AG04449 (cell line): ENCODE measurements around the gene MSX1.
A peak's percentile ranks its signal among the peaks of the same experiment; 100 is the strongest.

ENCODE experiments used
- CTCF ChIA-PET: fragments of 350-600 bp; formaldehyde crosslinking; extraction: SDS; loops from one replicate; lab custom pipeline; 2021; ENCODE audit warnings: antibody characterized with exemption; lab: Yijun Ruan, JAX
- POLR2A ChIA-PET: fragments of 400-600, 350-600 bp; formaldehyde crosslinking; extraction: SDS; loops from one replicate; lab custom pipeline; 2020; ENCODE audit warnings: antibody characterized with exemption, inconsistent platforms; lab: Yijun Ruan, JAX
- DNase-seq: peaks from one replicate; pipeline ENCODE4 v3.0.0-alpha.2; 2010; ENCODE audit warnings: low read depth, low spot score
- H3K4me3 ChIP-seq: 2 replicates; pipeline ENCODE4 v1.5.1; 2011; ENCODE audit warnings: low read depth, mild to moderate bottlenecking, control low read depth, low read length
- TF ChIP-seq, protein P1 (sequence below): IDR thresholded peaks from one replicate; pipeline ENCODE4 v1.5.1; 2011; ENCODE audit warnings: mild to moderate bottlenecking, moderate library complexity, low read length, control low read depth, inconsistent platforms; ENCODE audit not compliant: insufficient read depth; ENCODE audit errors: missing control alignments

MSX1 gene

DNA sequence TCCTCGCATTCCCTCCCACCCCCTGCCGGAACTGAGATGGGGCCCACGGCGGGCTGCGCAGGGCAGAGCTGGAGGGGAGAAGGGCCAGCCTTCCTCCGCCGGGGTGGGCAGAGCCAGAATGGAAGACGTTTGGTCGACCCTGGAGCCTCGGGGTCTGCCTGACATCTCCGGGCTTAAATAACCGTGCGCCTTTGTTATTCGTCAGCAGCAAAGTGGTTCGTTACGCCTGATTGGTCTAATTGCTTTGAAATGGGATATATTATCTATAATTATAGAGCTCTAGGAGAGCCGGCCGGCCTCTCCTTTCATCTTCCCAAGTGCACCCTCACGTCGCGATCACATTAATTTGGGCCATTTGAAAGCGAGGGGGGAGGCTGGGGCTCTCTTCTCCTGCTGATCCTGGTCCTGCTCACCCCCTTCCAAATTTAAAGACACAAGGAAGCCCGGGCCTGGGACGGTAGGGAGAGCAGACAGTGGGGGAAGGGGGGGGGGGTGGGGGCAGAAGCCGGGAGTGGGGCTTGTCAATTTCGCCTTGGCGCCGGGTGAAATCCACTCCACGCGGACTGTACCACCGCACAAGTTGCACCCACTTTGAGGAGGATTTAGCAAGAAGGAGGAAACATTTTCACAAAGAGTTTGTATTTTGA, 4.7 kb upstream of the MSX1 start:
- CTCF ChIA-PET, result no interaction called here
- no peak for DNase-seq

DNA sequence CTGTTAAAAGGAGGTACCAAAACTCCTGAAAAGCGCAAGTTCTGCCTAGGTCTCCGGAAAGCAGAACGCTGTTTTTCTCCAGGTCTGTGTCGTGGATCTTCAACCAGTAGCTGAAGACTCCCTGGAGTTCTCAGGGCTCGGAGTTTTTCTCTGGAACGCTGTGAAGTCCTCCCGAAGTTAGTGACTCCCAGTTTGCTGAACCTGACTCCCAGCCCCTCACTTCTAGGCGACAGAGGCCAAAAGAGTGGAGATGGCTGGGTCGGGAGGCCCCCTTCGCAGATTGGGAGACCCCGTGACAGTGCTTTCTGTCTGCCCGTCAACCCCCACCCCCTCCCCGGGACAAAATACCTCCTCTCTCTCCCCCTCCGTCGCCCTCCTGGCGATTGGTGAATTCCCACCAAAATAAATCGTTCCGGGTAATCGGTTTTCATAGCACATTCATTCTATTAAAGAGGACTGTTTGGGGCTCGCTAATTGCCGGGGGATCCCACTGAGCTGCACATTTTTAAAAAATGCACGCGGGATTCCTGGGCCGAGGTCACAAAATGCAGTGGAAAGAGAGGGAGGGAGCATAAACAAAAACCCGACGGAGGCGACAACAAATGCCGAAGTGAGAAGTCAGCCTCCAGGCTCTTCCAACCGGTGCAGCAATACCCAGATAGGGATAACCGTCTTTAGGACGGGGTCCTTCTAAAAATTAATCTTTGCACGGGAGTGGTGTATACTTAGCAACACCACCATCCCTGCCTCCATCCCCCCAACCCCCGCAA, 4.0 kb upstream of the MSX1 start:
- no peak for DNase-seq
- TF ChIP-seq, protein P1, sequence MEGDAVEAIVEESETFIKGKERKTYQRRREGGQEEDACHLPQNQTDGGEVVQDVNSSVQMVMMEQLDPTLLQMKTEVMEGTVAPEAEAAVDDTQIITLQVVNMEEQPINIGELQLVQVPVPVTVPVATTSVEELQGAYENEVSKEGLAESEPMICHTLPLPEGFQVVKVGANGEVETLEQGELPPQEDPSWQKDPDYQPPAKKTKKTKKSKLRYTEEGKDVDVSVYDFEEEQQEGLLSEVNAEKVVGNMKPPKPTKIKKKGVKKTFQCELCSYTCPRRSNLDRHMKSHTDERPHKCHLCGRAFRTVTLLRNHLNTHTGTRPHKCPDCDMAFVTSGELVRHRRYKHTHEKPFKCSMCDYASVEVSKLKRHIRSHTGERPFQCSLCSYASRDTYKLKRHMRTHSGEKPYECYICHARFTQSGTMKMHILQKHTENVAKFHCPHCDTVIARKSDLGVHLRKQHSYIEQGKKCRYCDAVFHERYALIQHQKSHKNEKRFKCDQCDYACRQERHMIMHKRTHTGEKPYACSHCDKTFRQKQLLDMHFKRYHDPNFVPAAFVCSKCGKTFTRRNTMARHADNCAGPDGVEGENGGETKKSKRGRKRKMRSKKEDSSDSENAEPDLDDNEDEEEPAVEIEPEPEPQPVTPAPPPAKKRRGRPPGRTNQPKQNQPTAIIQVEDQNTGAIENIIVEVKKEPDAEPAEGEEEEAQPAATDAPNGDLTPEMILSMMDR, result no peak
- ChIA-PET POLR2A (no interaction called here), CTCF (no interaction called here)
- no peak overlapping the region for H3K4me3 ChIP-seq

More for the DNA sequence above, 4.7 kb upstream of the MSX1 start:
- TF ChIP-seq, protein P1, result no peak
- H3K4me3 ChIP-seq, result no peak overlapping the region
- POLR2A ChIA-PET, result no interaction called here

DNA sequence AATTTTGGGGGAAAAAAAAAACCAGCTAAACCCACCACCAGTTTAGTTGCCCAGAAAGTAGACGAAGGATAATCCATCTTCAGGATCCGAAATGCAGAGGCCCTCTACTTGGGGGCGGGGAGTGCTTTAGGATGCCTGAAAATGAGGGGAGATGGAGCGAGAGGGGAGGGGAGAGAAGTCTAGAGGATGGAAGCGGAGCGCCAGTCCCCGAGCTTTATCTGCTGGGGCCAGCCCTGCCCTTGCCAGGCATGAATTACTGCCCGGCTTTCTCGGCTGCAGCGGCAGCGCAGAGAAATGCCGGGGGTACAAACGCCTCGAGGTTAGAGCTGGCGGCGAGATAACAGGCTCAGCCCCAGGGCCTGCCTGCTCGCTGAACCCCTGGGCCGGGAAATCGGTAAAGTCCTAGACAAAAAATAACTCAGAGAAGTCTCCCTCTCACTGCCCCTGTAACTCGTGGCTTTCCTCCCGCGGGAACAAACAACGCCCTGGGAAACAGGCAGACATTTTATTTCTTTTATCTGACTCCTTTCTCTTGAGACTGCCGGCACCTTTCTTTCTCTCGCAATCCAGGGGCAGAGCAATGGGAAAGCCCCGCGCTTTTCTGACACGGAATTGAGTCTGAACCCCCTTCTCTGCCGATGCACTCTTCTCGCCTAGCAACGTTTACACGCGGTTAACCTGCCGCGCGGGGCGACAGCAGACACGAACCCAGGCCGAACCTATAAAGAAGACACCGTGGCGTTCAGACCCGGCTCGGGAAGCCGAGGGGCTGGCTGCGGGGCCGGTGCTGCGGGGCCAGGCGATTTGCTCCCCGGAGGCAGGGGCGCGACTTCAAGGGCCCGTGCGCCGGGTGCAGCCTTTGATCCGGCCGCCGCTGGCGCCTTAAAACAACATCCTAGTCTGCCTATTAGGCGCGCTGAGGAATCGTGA, 3.1 kb upstream of the MSX1 start:
- ChIA-PET CTCF (no interaction called here), POLR2A (no interaction called here)
- DNase-seq, result no peak
- H3K4me3 ChIP-seq, result peak overlapping the region; percentile 45
- TF ChIP-seq, protein P1, result no peak

DNA sequence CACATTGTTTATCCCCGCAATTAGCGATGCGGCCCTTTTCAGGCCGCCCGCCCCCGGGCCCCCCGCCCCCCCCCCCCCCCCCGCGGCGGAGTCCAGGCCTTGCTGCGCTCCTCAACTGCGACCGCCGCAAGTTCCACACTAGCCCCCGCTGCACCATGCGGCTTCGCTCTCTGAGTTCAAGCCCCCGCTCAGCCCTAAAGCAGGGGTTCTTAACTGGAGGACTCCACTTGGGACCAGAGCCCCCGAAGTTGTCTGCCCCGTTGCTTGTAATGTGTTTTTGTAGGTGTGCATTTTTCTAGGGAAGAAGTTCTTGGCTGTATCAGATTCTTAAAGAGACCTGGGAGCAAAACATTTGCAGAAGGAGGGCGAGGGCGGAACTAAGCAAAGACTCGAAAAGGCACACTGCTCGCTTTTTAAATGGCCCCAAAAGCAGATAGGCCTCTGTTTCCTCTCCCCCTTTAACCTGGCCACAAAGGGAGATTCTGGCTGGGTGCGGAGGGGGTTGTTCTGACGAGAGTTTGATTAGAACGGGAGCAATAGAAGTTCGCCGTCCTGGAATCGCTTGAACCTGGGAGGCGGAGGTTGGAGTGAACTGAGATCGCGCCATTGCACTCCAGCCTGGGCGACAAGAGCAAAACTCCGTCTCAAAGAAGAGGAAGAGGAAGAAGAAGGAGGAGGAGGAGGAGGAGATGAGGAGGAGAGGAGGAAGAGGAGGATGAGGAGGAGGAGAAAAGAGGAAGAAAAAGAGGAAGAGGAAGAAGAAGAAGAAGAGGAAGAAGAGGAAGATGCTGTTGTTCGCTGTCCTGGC, 2.3 kb upstream of the MSX1 start:
- no peak for DNase-seq
- H3K4me3 ChIP-seq, result no peak overlapping the region
- CTCF ChIA-PET, result no interaction called here
- POLR2A ChIA-PET, result no interaction called here
- TF ChIP-seq, protein P1, result no peak

DNA sequence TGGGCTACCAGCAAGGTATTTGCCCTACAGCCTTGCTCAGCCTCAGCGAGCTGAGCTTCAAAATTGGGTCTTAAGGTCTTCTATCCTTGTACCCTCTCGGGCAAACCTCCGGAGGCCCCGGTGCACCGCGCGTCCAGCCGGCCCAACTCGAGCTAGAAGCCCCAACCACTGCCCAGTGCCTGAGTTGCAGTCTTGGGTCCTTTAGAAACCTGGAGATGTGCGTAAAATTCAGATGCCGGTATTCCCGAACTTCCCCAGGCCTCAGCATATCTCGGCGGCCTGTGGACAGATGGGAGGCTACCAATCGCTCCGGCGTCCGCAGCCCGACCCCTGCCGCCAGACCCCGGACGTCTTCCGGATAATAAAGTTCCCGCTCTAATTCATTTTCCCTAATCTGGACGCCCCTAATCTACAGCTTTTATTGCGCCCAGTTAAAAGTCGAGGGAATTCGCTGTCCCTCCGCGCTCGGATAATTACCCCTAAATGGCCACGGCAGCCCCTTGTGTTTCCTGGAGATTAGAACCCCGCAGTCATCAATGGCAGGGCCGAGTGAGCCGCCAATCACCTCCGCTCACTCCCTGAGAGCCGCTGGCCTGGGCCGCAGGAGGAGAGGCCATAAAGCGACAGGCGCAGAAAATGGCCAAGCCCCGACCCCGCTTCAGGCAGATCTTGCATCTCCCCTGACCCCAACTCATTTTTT, 1.5 kb upstream of the MSX1 start:
- ChIA-PET CTCF (no interaction called here), POLR2A (no interaction called here)
- no peak overlapping the region for H3K4me3 ChIP-seq
- no peak for DNase-seq
- TF ChIP-seq, protein P1, result no peak
